ENCODE measurements around the gene NCOR2. TPM values are rescaled to one million over a fixed set of nuclear protein-coding genes. Genes with fewer than 3 reads are reported as not detected.

The NCOR2 gene
- total RNA-seq, 1 experiment from 2014 or later, result 325 TPM

DNA sequence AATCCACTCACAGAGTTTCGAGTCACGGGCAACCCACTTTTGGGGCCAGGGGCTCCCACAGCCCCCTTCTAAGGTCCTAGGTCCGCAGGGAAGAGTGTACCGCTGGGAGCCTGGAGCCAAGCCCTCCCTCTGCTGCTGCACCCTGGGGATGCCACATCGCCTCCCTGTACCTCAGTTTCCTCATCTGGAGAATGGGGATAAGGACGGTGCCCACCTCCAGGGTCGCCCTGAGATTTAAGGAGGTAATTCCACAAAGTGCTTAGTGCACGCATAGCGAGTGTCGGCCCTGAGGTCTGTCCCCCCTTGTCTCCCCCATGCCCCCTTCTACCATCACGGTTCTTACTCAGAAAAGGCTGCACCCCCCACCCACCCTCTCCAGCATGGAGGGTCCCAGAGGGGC lies 35.5 kb downstream of the NCOR2 start:
- Mint-ChIP-seq H3K9me3 (ENCODE audit: low read depth, unreplicated experiment) (no peaks in the 10 kb centered on the region), H3K27ac (ENCODE audit: unreplicated experiment) (no peak overlapping the region), H3K27me3 (ENCODE audit: unreplicated experiment) (no peaks in the 10 kb centered on the region), H3K36me3 (ENCODE audit: insufficient read depth, unreplicated experiment) (peaks cover 35% of the 10 kb centered on the region), H3K4me1 (ENCODE audit: low read depth, unreplicated experiment) (peaks cover 10% of the 10 kb centered on the region), H3K4me3 (ENCODE audit: low read depth, unreplicated experiment) (no peak overlapping the region)
- no peak for DNase-seq
- CTCF ChIA-PET, result no interaction called here
- no TSS peak for BruUV-seq (replicated peaks)
- TF ChIP-seq, protein P1, sequence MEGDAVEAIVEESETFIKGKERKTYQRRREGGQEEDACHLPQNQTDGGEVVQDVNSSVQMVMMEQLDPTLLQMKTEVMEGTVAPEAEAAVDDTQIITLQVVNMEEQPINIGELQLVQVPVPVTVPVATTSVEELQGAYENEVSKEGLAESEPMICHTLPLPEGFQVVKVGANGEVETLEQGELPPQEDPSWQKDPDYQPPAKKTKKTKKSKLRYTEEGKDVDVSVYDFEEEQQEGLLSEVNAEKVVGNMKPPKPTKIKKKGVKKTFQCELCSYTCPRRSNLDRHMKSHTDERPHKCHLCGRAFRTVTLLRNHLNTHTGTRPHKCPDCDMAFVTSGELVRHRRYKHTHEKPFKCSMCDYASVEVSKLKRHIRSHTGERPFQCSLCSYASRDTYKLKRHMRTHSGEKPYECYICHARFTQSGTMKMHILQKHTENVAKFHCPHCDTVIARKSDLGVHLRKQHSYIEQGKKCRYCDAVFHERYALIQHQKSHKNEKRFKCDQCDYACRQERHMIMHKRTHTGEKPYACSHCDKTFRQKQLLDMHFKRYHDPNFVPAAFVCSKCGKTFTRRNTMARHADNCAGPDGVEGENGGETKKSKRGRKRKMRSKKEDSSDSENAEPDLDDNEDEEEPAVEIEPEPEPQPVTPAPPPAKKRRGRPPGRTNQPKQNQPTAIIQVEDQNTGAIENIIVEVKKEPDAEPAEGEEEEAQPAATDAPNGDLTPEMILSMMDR (IDR thresholded peaks at IDR 0.05; ENCODE audit: unreplicated experiment), result no peak
- intact Hi-C loops (cut with micrococcal nuclease; ENCODE audit: unreplicated experiment), result no loop called here

DNA sequence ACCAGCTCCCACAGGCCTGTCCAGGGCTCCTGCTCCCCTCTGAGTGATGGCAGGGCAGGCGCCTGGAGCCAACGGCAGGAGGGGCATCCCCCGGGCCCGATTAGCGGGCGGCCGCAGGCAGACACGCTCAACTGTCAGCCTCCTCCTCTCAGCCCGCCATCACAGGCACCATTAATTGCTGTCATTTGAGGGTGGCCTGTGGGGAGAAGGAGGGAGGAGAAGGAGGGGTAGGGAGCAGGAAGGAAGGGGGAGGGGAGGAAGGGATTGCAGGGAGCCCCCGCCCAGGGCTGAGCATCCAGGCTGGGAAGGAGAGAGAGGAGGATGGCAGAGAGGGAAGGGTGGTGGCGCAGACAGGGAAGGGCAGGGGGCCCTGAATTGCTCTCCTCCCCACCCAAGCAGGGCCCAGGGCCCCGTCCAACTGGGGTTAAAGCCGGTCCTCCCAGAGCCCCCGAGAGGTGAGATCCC lies 36.1 kb downstream of the NCOR2 start:
- intact Hi-C loops (cut with micrococcal nuclease; ENCODE audit: unreplicated experiment), result no loop called here
- Mint-ChIP-seq H3K27ac (ENCODE audit: unreplicated experiment) (no peak overlapping the region), H3K27me3 (ENCODE audit: unreplicated experiment) (no peaks in the 10 kb centered on the region), H3K9me3 (ENCODE audit: low read depth, unreplicated experiment) (no peaks in the 10 kb centered on the region), H3K36me3 (ENCODE audit: insufficient read depth, unreplicated experiment) (peaks cover 32% of the 10 kb centered on the region), H3K4me1 (ENCODE audit: low read depth, unreplicated experiment) (peaks cover 5% of the 10 kb centered on the region), H3K4me3 (ENCODE audit: low read depth, unreplicated experiment) (no peak overlapping the region)
- TF ChIP-seq, protein P1 (IDR thresholded peaks at IDR 0.05; ENCODE audit: unreplicated experiment), result no peak
- DNase-seq, result no peak
- no TSS peak for BruUV-seq (replicated peaks)
- CTCF ChIA-PET, result no interaction called here

DNA sequence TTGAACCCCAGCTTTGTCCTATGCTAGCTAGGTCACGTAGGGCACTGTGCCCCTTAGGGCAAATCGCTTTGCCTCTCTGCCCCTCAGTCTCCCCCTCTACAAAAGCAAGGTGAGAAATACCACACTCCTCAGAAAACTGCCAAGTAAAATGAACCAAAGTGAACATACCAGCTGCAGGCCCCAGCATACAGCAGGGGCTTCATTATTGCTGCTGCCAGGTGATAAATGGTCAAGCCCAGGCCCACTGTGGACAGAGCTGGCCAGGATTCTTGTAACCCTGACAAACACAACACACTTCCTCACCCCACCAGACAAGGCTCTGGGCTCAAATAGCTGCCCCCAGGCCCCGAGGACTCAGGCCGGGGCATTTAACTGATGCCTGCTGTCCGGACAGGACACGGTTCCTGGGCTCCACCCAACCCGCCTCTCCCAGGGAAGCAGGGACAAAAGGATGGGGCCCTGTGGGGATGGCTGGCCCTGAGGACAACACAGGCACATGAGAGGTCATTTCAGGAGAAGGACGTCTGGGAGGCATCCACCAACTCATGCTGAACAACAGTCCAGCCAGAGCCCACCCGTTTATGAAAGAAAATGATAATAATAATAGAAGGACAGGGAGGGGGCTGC lies 36.7 kb downstream of the NCOR2 start:
- H3K9me3 Mint-ChIP-seq (ENCODE audit: low read depth, unreplicated experiment), result no peaks in the 10 kb centered on the region
- no peak overlapping the region for H3K27ac Mint-ChIP-seq (ENCODE audit: unreplicated experiment)
- no peaks in the 10 kb centered on the region for H3K4me1 Mint-ChIP-seq (ENCODE audit: low read depth, unreplicated experiment)
- peaks cover 31% of the 10 kb centered on the region for H3K36me3 Mint-ChIP-seq (ENCODE audit: insufficient read depth, unreplicated experiment)
- intact Hi-C loops (cut with micrococcal nuclease; ENCODE audit: unreplicated experiment), result no loop called here
- TF ChIP-seq, protein P1 (IDR thresholded peaks at IDR 0.05; ENCODE audit: unreplicated experiment), result no peak
- no TSS peak for BruUV-seq (replicated peaks)
- CTCF ChIA-PET, result interaction anchor here (1.6 kb wide), 1 partner anchor 12 kb away, joined by 4 read pairs; no protein-coding TSS in a partner anchor
- no peak overlapping the region for H3K4me3 Mint-ChIP-seq (ENCODE audit: low read depth, unreplicated experiment)
- DNase-seq, result no peak
- no peaks in the 10 kb centered on the region for H3K27me3 Mint-ChIP-seq (ENCODE audit: unreplicated experiment)

DNA sequence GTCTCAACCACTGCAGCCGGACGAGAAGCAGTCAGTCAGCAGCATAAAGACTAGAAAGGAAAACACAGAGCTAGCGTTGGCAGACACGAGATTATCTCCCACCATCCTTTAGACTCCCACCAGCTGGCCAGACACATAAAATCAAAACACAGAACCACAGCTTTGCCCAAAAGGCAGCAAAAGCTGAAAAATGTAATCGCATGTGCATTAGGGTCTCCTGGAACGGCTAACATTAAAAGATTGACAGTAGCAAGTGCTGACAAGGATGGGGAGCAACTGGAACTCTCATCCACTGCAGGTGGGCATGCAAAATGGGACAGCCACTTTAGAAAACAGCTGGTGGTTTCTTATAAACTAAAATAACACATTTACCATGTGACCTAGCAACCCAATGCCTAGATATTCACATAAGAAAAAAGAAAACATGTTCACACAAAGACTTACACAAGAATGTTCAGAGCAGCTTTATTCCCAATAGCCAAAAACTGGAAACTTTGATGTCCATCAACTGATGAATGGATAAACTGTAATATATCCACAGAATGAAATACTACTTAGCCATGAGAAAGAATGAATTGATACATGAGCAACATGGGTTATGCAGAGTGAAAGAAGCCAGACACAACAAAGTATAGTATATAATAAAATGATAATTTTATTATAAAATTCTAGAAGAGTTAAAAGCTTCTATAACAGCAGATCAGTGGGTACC lies 37.7 kb downstream of the NCOR2 start:
- intact Hi-C loops (cut with micrococcal nuclease; ENCODE audit: unreplicated experiment), result no loop called here

More for the DNA sequence above, 37.7 kb downstream of the NCOR2 start:
- Mint-ChIP-seq H3K27ac (ENCODE audit: unreplicated experiment) (no peak overlapping the region), H3K9me3 (ENCODE audit: low read depth, unreplicated experiment) (no peaks in the 10 kb centered on the region), H3K4me3 (ENCODE audit: low read depth, unreplicated experiment) (no peak overlapping the region), H3K36me3 (ENCODE audit: insufficient read depth, unreplicated experiment) (peaks cover 38% of the 10 kb centered on the region), H3K27me3 (ENCODE audit: unreplicated experiment) (no peaks in the 10 kb centered on the region), H3K4me1 (ENCODE audit: low read depth, unreplicated experiment) (peaks cover 10% of the 10 kb centered on the region)
- DNase-seq, result no peak
- no TSS peak for BruUV-seq (replicated peaks)
- TF ChIP-seq, protein P1 (IDR thresholded peaks at IDR 0.05; ENCODE audit: unreplicated experiment), result no peak
- CTCF ChIA-PET, result interaction anchor here (0.7 to 1.6 kb wide), 2 partner anchors 9 to 11 kb away, joined by 4 to 7 read pairs; no protein-coding TSS in a partner anchor

All from Calu3 (cell line).